GM12878 (cell line): Measurements from ENCODE around the gene MISFA. TPM values are rescaled to one million over a fixed set of nuclear protein-coding genes. Genes with fewer than 3 reads are reported as not detected.

Experiments
- ATF7 ChIP-seq: fragments of 450-650 bp; IDR thresholded peaks from 2 replicates; pipeline ENCODE4 v1.6.1; 2016; ENCODE audit warnings: low read depth, mild to moderate bottlenecking
- CBFB ChIP-seq: IDR thresholded peaks from 2 replicates; pipeline ENCODE4 v1.6.1; 2016; ENCODE audit warnings: antibody characterized with exemption, low read depth
- CREM ChIP-seq: IDR thresholded peaks from 2 replicates; pipeline ENCODE4 v1.6.1; 2014; ENCODE audit warnings: antibody characterized with exemption, low read depth
- EED ChIP-seq: sonication (generic); IDR thresholded peaks from 2 replicates; pipeline ENCODE4 v1.6.1; 2016; ENCODE audit warnings: antibody characterized with exemption, low read depth
- EZH2 ChIP-seq: IDR thresholded peaks from 2 replicates; pipeline ENCODE4 v1.6.1; 2012; ENCODE audit warnings: low read depth, mild to moderate bottlenecking, control low read depth, inconsistent platforms, low read length, borderline replicate concordance; ENCODE audit not compliant: control insufficient read depth
- FOS ChIP-seq: IDR thresholded peaks from 3 replicates; pipeline ENCODE4 v1.6.1; 2011; ENCODE audit warnings: borderline replicate concordance; ENCODE audit not compliant: insufficient read length; ENCODE audit errors: extremely low read depth
- IKZF1 ChIP-seq: fragments of 450-650 bp; conservative IDR thresholded peaks from 2 replicates; pipeline ENCODE4 v1.6.1; 2017; ENCODE audit warnings: antibody characterized with exemption, mild to moderate bottlenecking
- IKZF2 ChIP-seq, 2 experiments: fragments of 450-650 bp; IDR thresholded peaks; 2 replicates each; pipeline ENCODE4 v1.6.1; 2017; ENCODE audit warnings: mild to moderate bottlenecking in 2 of 2, moderate library complexity in 2 of 2
- KDM1A ChIP-seq: fragments of 200-600 bp; sonication (generic); IDR thresholded peaks from 2 replicates; pipeline ENCODE4 v1.6.1; 2016; ENCODE audit warnings: borderline replicate concordance
- MEF2B ChIP-seq: fragments of 450-650 bp; IDR thresholded peaks from 2 replicates; pipeline ENCODE4 v1.6.1; 2018; ENCODE audit warnings: mild to moderate bottlenecking, moderate library complexity; ENCODE audit not compliant: partially characterized antibody, poor library complexity, severe bottlenecking
- NFIC ChIP-seq: IDR thresholded peaks from 2 replicates; pipeline ENCODE4 v1.6.1; 2012; ENCODE audit warnings: low read depth, mild to moderate bottlenecking, inconsistent platforms, low read length, moderate library complexity
- NR2C1 ChIP-seq: fragments of 450-650 bp; IDR thresholded peaks from 2 replicates; pipeline ENCODE4 v1.6.1; 2017; ENCODE audit warnings: antibody characterized with exemption, mild to moderate bottlenecking, moderate library complexity
- POLR2AphosphoS5 ChIP-seq: IDR thresholded peaks from 2 replicates; pipeline ENCODE4 v1.6.1; 2011; ENCODE audit warnings: mild to moderate bottlenecking, low read length, inconsistent platforms
- RUNX3 ChIP-seq: IDR thresholded peaks from 2 replicates; pipeline ENCODE4 v1.6.1; 2012; ENCODE audit warnings: low read length, inconsistent platforms
- SP1 ChIP-seq: IDR thresholded peaks from one replicate; pipeline ENCODE4 v1.6.1; 2011; ENCODE audit warnings: low read depth, low read length
- TBL1XR1 ChIP-seq: IDR thresholded peaks from 2 replicates; pipeline ENCODE4 v1.6.1; 2012; ENCODE audit warnings: low read depth, low read length, improper control_type of control experiment
- YBX1 ChIP-seq: fragments of 450-650 bp; IDR thresholded peaks from 2 replicates; pipeline ENCODE4 v1.6.1; 2016; ENCODE audit warnings: antibody characterized with exemption
- ZBED1 ChIP-seq: IDR thresholded peaks from 2 replicates; pipeline ENCODE4 v1.6.1; 2016; ENCODE audit warnings: borderline replicate concordance
- ZNF24 ChIP-seq: fragments of 450-650 bp; IDR thresholded peaks from 2 replicates; pipeline ENCODE4 v1.6.1; 2017; ENCODE audit warnings: antibody characterized with exemption, mild to moderate bottlenecking
- ZNF384 ChIP-seq: IDR thresholded peaks from 2 replicates; pipeline ENCODE4 v1.6.1; 2012; ENCODE audit warnings: low read depth, mild to moderate bottlenecking, low read length, improper control_type of control experiment, borderline replicate concordance
- polyA plus RNA-seq, 11 experiments: library from polyadenylated mRNA; depleted of rRNA in 4 of 11; unstranded in 6 of 11; stranded (reverse) in 5 of 11; fragments of >200 nt; fragmentation: Nextera tagmentation in 4 of 11; fragmentation: Illumina TruSeq in 1 of 11; extraction: Ambion mirVana in 4 of 11; extraction: Trizol in 1 of 11; gene quantifications; 1 replicate in 1 of 11; 2 replicates in 10 of 11; pipeline versions ENCODE4 v1.2.1 to v1.2.3, GENCODE V29; 2011 to 2016; ENCODE audit warnings: inconsistent platforms in 2 of 11, missing spikeins in 2 of 11, low read depth in 1 of 11
- total RNA-seq, 4 experiments: library from RNA; depleted of rRNA in 3 of 4; stranded (reverse); fragments of >200 nt in 3 of 4; fragmentation: Illumina TruSeq in 1 of 4; extraction: Trizol in 1 of 4; gene quantifications; 2 replicates each; pipeline versions ENCODE4 v1.2.1 to v1.2.3, GENCODE V29; 2013 to 2021
- TF ChIP-seq, protein P1 (sequence below): IDR thresholded peaks from 2 replicates; pipeline ENCODE4 v1.6.1; 2012; ENCODE audit warnings: low read depth, low read length, improper control_type of control experiment
- TF ChIP-seq, protein P2 (sequence below): fragments of 450-650 bp; IDR thresholded peaks from 2 replicates; pipeline ENCODE4 v1.6.1; 2017; ENCODE audit warnings: antibody characterized with exemption, mild to moderate bottlenecking, moderate library complexity
- TF ChIP-seq, protein P3 (sequence below): fragments of 450-650 bp; IDR thresholded peaks from 2 replicates; pipeline ENCODE4 v1.6.1; 2017; ENCODE audit warnings: low read depth, mild to moderate bottlenecking, moderate library complexity
- TF ChIP-seq, protein P4 (sequence below): fragments of 450-650 bp; formaldehyde crosslinking; IDR thresholded peaks from 2 replicates; pipeline ENCODE4 v1.5.0; 2022; ENCODE audit warnings: mild to moderate bottlenecking, missing genetic modification characterization

Gene MISFA
- total and polyA plus RNA-seq, 10 of the 15 experiments (the other 5 are each of a cell fraction or from before 2014, with no cell fraction given) = 0.88 to 4.6 (median 2.3) TPM; not detected in 1

DNA sequence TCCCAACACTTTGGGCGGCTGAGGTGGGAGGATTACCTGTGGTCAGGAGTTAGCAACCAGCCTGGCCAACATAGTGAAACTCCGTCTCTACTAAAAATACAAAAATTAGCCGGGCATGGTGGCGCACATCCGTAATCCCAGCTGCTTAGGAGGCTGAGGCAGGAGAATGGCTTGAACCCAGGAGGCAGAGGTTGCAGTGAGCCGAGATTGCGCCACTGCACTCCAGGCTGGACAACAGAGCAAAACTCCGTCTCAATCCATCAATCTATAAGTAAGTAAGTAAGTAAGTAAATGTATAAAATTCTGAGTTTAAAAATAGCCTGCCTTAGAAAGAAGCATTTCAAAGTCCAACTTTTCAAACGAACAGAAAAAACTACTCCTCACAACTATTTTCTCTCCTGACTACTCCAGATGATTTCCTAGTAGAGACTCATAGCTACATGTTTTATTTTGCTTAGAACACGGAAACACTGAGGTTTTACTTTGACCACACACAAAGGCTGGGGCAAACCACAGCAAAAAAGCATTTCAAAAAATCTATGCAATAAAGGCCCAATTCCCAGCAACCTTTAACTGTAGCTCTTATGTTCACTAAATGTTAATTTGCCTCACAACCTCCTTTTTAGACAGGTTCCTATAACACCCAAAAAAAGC lies 18.2 kb downstream of the MISFA start (continued):
- TF ChIP-seq, protein P1, sequence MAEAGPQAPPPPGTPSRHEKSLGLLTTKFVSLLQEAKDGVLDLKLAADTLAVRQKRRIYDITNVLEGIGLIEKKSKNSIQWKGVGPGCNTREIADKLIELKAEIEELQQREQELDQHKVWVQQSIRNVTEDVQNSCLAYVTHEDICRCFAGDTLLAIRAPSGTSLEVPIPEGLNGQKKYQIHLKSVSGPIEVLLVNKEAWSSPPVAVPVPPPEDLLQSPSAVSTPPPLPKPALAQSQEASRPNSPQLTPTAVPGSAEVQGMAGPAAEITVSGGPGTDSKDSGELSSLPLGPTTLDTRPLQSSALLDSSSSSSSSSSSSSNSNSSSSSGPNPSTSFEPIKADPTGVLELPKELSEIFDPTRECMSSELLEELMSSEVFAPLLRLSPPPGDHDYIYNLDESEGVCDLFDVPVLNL = no peak
- TF ChIP-seq TBL1XR1 (no peak), CREM (peak; percentile 40; the same call in 1 of the 2 replicates), YBX1 (no peak), RUNX3 (peak; percentile 97), IKZF1 (no peak), KDM1A (no peak), CBFB (peak; percentile 82), EZH2 (no peak), EED (no peak), POLR2AphosphoS5 (no peak), NFIC (peak; percentile 68; the same call in 1 of the 2 replicates), SP1 (no peak), MEF2B (no peak), FOS (no peak), IKZF2 (IDR thresholded peaks at IDR 0.05) (no peak; a peak in 1 of 4 replicates), NR2C1 (no peak), ZNF384 (no peak), ATF7 (no peak), ZBED1 (no peak), ZNF24 (no peak)
- TF ChIP-seq, protein P2, sequence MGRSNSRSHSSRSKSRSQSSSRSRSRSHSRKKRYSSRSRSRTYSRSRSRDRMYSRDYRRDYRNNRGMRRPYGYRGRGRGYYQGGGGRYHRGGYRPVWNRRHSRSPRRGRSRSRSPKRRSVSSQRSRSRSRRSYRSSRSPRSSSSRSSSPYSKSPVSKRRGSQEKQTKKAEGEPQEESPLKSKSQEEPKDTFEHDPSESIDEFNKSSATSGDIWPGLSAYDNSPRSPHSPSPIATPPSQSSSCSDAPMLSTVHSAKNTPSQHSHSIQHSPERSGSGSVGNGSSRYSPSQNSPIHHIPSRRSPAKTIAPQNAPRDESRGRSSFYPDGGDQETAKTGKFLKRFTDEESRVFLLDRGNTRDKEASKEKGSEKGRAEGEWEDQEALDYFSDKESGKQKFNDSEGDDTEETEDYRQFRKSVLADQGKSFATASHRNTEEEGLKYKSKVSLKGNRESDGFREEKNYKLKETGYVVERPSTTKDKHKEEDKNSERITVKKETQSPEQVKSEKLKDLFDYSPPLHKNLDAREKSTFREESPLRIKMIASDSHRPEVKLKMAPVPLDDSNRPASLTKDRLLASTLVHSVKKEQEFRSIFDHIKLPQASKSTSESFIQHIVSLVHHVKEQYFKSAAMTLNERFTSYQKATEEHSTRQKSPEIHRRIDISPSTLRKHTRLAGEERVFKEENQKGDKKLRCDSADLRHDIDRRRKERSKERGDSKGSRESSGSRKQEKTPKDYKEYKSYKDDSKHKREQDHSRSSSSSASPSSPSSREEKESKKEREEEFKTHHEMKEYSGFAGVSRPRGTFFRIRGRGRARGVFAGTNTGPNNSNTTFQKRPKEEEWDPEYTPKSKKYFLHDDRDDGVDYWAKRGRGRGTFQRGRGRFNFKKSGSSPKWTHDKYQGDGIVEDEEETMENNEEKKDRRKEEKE = no peak
- TF ChIP-seq, protein P3, sequence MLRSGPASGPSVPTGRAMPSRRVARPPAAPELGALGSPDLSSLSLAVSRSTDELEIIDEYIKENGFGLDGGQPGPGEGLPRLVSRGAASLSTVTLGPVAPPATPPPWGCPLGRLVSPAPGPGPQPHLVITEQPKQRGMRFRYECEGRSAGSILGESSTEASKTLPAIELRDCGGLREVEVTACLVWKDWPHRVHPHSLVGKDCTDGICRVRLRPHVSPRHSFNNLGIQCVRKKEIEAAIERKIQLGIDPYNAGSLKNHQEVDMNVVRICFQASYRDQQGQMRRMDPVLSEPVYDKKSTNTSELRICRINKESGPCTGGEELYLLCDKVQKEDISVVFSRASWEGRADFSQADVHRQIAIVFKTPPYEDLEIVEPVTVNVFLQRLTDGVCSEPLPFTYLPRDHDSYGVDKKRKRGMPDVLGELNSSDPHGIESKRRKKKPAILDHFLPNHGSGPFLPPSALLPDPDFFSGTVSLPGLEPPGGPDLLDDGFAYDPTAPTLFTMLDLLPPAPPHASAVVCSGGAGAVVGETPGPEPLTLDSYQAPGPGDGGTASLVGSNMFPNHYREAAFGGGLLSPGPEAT = no peak
- TF ChIP-seq, protein P4, sequence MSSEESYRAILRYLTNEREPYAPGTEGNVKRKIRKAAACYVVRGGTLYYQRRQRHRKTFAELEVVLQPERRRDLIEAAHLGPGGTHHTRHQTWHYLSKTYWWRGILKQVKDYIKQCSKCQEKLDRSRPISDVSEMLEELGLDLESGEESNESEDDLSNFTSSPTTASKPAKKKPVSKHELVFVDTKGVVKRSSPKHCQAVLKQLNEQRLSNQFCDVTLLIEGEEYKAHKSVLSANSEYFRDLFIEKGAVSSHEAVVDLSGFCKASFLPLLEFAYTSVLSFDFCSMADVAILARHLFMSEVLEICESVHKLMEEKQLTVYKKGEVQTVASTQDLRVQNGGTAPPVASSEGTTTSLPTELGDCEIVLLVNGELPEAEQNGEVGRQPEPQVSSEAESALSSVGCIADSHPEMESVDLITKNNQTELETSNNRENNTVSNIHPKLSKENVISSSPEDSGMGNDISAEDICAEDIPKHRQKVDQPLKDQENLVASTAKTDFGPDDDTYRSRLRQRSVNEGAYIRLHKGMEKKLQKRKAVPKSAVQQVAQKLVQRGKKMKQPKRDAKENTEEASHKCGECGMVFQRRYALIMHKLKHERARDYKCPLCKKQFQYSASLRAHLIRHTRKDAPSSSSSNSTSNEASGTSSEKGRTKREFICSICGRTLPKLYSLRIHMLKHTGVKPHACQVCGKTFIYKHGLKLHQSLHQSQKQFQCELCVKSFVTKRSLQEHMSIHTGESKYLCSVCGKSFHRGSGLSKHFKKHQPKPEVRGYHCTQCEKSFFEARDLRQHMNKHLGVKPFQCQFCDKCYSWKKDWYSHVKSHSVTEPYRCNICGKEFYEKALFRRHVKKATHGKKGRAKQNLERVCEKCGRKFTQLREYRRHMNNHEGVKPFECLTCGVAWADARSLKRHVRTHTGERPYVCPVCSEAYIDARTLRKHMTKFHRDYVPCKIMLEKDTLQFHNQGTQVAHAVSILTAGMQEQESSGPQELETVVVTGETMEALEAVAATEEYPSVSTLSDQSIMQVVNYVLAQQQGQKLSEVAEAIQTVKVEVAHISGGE (CRISPR knock-in tag) = no peak
